Activated CD8-positive, alpha-beta memory T cell treated with anti-CD3 and anti-CD28 coated beads, Interleukin-2, amount 10 ng/mL, durations not matched to agents 7 days and 5 days (primary cell): Measurements from ENCODE around the gene NAT9. TPM values are rescaled to one million over a fixed set of nuclear protein-coding genes. Genes with fewer than 3 reads are reported as not detected.

ENCODE experiments used
- ATAC-seq: fragments of 150-1000 bp; cut with Tn5 transposase; one replicate; pipeline ENCODE4 v1.10.0; 2021; ENCODE audit warnings: moderate library complexity
- CTCF ChIA-PET: fragments of 350-600 bp; sonication (Branson Sonifier 250); formaldehyde crosslinking; loops from one replicate; lab custom pipeline; 2021; ENCODE audit warnings: antibody characterized with exemption; lab: Charles Lee
- DNase-seq: peaks from one replicate; pipeline ENCODE4 v3.0.0-alpha.2; 2020
- H3K27ac Mint-ChIP-seq: one replicate; pipeline ENCODE4 v1.8.0; 2021; ENCODE audit warnings: mild to moderate bottlenecking, mixed read lengths
- H3K27me3 Mint-ChIP-seq: one replicate; pipeline ENCODE4 v1.8.0; 2021; ENCODE audit warnings: mixed read lengths
- H3K36me3 Mint-ChIP-seq: one replicate; pipeline ENCODE4 v1.8.0; 2021; ENCODE audit warnings: mild to moderate bottlenecking, mixed read lengths
- H3K4me1 Mint-ChIP-seq: one replicate; pipeline ENCODE4 v1.8.0; 2021; ENCODE audit warnings: mixed read lengths
- H3K4me3 Mint-ChIP-seq: one replicate; pipeline ENCODE4 v1.8.0; 2021; ENCODE audit warnings: mild to moderate bottlenecking, moderate library complexity, mixed read lengths
- H3K9me3 Mint-ChIP-seq: one replicate; pipeline ENCODE4 v1.8.0; 2022; ENCODE audit warnings: low read depth, mixed read lengths
- total RNA-seq, 2 experiments: library from RNA; stranded (reverse); gene quantifications; one replicate each; pipeline ENCODE4 v1.2.3, GENCODE V29; 2021

Gene NAT9
- total RNA-seq, 2 experiments from 2014 or later, result 34.1 to 34.5 TPM

DNA sequence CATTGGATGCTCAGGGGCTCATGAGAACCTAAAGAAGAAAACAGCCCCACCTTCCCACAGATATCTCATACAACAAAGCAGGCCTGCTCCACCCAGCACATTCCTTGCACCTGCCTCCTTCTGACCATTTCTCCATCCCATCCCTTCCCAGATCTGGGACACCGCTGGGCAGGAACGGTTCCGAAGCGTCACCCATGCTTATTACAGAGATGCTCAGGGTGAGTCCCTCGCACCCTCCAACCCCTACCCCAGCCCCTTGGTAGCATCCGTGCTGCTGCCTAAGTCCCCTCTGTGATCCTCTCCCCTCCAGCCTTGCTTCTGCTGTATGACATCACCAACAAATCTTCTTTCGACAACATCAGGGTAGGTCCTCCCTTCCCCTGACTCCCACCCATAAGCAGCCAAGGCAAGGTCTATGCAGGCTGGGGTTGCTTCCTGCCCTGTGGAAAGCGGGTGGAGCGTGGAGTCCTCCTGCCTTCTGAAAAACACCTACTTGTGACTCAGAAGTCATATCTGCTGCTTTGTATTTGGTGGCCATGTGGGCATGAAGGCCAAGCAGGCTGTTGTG, 33.1 kb downstream of the NAT9 start:
- ATAC-seq, result no peak
- CTCF ChIA-PET, result interaction anchor here (0.9 to 3.0 kb wide), 13 partner anchors 8 to 131 kb away, joined by 3 to 34 read pairs (median 10); partner anchors contain the start of genes FDXR and NAT9
- Mint-ChIP-seq H3K4me1 (peaks cover 88% of the 10 kb centered on the region), H3K36me3 (peaks cover 20% of the 10 kb centered on the region), H3K9me3 (no peaks in the 10 kb centered on the region), H3K27ac (peak overlapping the region; percentile 91), H3K4me3 (peak overlapping the region; percentile 43), H3K27me3 (no peaks in the 10 kb centered on the region)
- no peak for DNase-seq

DNA sequence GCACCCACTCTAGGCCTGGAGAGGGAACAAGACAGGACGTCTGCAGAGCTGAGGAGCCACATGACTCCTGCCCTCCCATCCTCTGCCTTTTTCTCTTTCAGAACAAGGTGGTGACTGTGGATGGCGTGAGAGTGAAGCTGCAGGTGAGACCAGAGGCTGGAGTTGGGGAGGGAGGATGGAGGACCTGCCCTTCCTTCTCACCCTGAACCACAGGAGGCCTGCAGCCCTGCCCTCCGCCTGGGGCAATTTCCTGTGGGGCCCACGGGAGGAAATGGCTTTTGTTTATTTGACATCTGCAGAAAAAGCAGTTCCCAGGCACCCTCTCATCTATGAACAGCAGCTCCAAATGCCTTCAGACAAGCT, 34.0 kb downstream of the NAT9 start:
- H3K4me1 Mint-ChIP-seq, result peaks cover 84% of the 10 kb centered on the region
- CTCF ChIA-PET, result interaction anchor here (0.8 to 3.0 kb wide), 17 partner anchors 9 to 132 kb away, joined by 3 to 34 read pairs (median 8); partner anchors contain the start of genes FDXR and NAT9
- no peaks in the 10 kb centered on the region for H3K9me3 Mint-ChIP-seq
- H3K36me3 Mint-ChIP-seq, result peaks cover 20% of the 10 kb centered on the region
- H3K27ac Mint-ChIP-seq, result peak overlapping the region; percentile 91
- no peaks in the 10 kb centered on the region for H3K27me3 Mint-ChIP-seq
- DNase-seq (peak; percentile 88), ATAC-seq (peak; percentile 30)
- H3K4me3 Mint-ChIP-seq, result peak overlapping the region; percentile 43

GRCh38 chr17:74740641-74741387, 35.3 kb downstream of the NAT9 start:
- Mint-ChIP-seq H3K27ac (peak overlapping the region; percentile 91), H3K4me3 (no peak overlapping the region), H3K36me3 (peaks cover 20% of the 10 kb centered on the region), H3K27me3 (peaks cover 6% of the 10 kb centered on the region), H3K4me1 (peaks cover 81% of the 10 kb centered on the region), H3K9me3 (no peaks in the 10 kb centered on the region)
- DNase-seq, result no peak
- ATAC-seq, result no peak
- CTCF ChIA-PET, result interaction anchor here (0.6 to 3.0 kb wide), 9 partner anchors 10 to 1083 kb away, joined by 3 to 34 read pairs (median 14); partner anchors contain the start of gene NAT9

DNA sequence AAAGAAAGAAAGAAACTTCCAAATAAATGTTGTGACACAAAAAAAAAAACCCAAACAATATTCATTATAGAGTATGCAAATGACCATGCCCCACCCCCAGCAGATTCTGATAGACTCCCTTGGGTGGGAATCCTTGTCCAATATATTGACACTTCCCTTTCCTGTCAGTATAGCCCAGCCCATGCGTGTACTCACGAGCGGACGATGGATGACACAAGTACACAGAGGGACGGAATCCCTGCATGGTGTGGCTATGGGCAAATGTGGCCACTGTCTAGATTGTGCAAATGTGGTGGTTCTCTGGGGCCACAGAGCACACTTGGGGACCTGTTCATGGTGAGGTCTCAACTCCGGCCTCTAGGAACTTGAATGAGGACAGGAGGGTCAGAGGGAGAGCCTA, 36.0 kb downstream of the NAT9 start:
- Mint-ChIP-seq H3K27me3 (peaks cover 9% of the 10 kb centered on the region), H3K4me3 (peak overlapping the region; percentile 8), H3K27ac (peak overlapping the region; percentile 91), H3K36me3 (peaks cover 20% of the 10 kb centered on the region), H3K4me1 (peaks cover 79% of the 10 kb centered on the region), H3K9me3 (no peaks in the 10 kb centered on the region)
- DNase-seq (no peak), ATAC-seq (no peak)
- CTCF ChIA-PET, result interaction anchor here (1.2 to 6.0 kb wide), 4 partner anchors 40 to 221 kb away, joined by 3 to 262 read pairs (median 48); partner anchors contain the start of gene NAT9

DNA sequence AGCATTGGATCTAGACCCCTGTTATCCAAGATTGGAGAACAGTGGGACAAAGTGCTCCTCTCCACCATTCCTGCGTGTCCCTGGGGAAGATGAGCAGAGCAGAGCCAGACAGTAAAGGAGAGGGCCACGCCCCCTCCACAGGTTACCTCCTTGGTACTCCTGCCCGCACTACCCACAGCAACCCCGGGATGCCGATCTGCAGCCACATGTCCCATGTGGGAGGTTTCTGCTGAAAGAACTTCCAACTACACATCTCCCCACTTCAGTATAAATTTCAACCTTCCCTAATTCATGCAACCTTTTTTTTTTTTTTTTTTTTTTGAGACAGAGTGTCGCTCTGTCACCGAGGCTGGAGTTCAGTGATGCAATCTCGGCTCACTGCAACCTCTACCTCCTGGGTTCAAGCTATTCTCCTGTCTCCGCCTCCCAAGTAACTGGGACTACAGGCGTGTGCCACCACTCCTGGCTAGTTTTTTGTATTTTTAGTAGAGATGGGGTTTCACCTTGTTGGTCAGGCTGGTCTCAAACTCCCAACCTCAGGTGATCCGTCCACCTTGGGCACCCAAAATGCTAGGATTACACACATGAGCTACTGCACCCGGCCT, 36.8 kb downstream of the NAT9 start:
- Mint-ChIP-seq H3K27ac (peak overlapping the region; percentile 91), H3K4me1 (peaks cover 73% of the 10 kb centered on the region), H3K9me3 (no peaks in the 10 kb centered on the region), H3K27me3 (peaks cover 17% of the 10 kb centered on the region), H3K4me3 (peak overlapping the region; percentile 87), H3K36me3 (peaks cover 18% of the 10 kb centered on the region)
- DNase-seq (no peak), ATAC-seq (no peak)
- CTCF ChIA-PET, result interaction anchor here (0.9 to 6.0 kb wide), 11 partner anchors 7 to 371 kb away, joined by 3 to 262 read pairs (median 16); partner anchors contain the start of gene NAT9

- Mint-ChIP-seq H3K9me3 (no peaks in the 10 kb centered on the region), H3K4me1 (peaks cover 63% of the 10 kb centered on the region), H3K4me3 (peak overlapping the region; percentile 87), H3K27me3 (peaks cover 17% of the 10 kb centered on the region), H3K27ac (peak overlapping the region; percentile 91), H3K36me3 (peaks cover 8% of the 10 kb centered on the region)
- CTCF ChIA-PET, result interaction anchor here (0.8 to 6.0 kb wide), 24 partner anchors 8 to 599 kb away, joined by 3 to 262 read pairs (median 6); partner anchors contain the start of genes CD300H, FDXR and NAT9
- peak; percentile 96 for DNase-seq
- ATAC-seq, result peak; percentile 70
These were observed 37.8 kb downstream of the NAT9 start for GRCh38 chr17:74738051-74738996.

DNA sequence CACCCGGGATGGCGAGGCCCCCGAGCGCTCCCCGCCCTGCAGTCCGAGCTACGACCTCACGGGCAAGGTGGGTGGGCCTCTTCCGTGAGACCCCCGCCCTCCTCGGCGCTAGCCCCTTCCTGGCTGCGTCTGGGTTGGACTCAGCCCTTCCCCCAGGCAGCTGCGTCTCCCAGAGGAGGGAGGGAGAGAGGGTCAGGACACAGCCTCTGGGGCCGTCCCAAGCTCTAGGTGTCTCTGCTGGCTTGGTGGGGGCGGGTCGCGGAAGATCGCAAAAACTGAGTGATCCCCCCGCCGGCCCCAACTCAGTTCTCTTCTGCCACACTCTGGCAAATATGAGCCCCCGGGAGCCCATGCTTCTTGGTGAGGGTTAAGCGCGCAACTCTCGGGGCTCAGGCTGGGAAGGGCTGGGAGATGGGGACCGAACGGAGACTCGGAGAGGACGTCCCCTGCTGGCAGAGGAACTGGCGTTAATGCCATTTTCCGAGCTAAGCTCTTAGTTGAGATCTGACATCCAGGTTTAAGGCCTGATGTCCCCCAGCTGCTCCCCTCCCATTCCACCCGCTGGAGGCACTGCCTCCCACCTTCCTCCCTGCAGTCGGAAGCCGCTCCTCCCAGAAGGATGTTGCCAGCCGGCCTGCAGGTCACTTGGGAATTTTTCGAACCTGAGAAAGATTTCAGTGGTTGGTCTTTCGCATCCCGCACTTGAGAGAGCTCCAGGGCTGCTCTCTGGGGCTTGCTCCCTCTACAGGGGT, 38.7 kb downstream of the NAT9 start:
- H3K36me3 Mint-ChIP-seq, result peaks cover 3% of the 10 kb centered on the region
- H3K9me3 Mint-ChIP-seq, result no peaks in the 10 kb centered on the region
- H3K4me1 Mint-ChIP-seq, result peaks cover 54% of the 10 kb centered on the region
- CTCF ChIA-PET, result interaction anchor here (0.8 to 6.0 kb wide), 28 partner anchors 8 to 600 kb away, joined by 3 to 262 read pairs (median 6); partner anchors contain the start of genes CD300H, FDXR and NAT9
- H3K27me3 Mint-ChIP-seq, result peaks cover 17% of the 10 kb centered on the region
- ATAC-seq, result peak; percentile 18
- H3K27ac Mint-ChIP-seq, result peak overlapping the region; percentile 91
- peak; percentile 69 for DNase-seq
- peak overlapping the region; percentile 87 for H3K4me3 Mint-ChIP-seq

- CTCF ChIA-PET, result interaction anchor here (0.6 to 6.0 kb wide), 32 partner anchors 8 to 298 kb away, joined by 3 to 262 read pairs (median 6); partner anchors contain the start of genes CD300H and NAT9
- H3K9me3 Mint-ChIP-seq, result no peaks in the 10 kb centered on the region
- peaks cover 47% of the 10 kb centered on the region for H3K4me1 Mint-ChIP-seq
- peaks cover 17% of the 10 kb centered on the region for H3K27me3 Mint-ChIP-seq
- H3K36me3 Mint-ChIP-seq, result peaks cover 3% of the 10 kb centered on the region
- peak within 1 kb of the TSS; percentile 91 for H3K27ac Mint-ChIP-seq
- peak; percentile 37 for ATAC-seq
- DNase-seq, result peak; percentile 67
- H3K4me3 Mint-ChIP-seq, result peak within 1 kb of the TSS; percentile 87
These were observed 39.4 kb downstream of the NAT9 start, which contains the start of gene RAB37 for GRCh38 chr17:74736513-74737298. RAB37 (plus strand) TSS chr17:74737256; CDS start chr17:74737273, 17 bp downstream.

DNA sequence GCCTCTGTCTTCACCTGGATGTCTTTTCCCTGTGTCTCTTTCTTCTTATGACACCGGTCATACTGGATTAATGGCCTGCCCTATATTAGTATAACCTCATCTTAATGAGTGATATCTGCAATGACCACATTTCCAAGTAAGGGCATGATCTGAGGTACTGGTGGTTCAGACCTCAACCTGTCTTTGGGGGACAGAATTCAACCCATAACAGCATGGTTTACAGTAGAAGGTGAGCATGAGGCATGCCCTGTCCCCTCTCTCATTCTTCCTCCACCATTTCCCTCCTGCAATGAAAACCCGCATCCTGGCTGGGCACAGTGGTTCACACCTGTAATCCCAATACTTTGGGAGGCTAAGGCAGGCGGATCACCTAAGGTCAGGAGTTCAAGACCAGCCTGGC, 41.9 kb downstream of the NAT9 start:
- CTCF ChIA-PET, result interaction anchor here (1.5 to 6.0 kb wide), 2 partner anchors 11 to 78 kb away, joined by 3 to 262 read pairs; no protein-coding TSS in a partner anchor
- Mint-ChIP-seq H3K27ac (no peak overlapping the region), H3K36me3 (peaks cover 3% of the 10 kb centered on the region), H3K4me1 (peaks cover 41% of the 10 kb centered on the region), H3K4me3 (no peak overlapping the region), H3K9me3 (no peaks in the 10 kb centered on the region), H3K27me3 (peaks cover 17% of the 10 kb centered on the region)
- DNase-seq, result no peak
- ATAC-seq, result no peak

- DNase-seq (no peak), ATAC-seq (no peak)
- Mint-ChIP-seq H3K27ac (no peak overlapping the region), H3K4me3 (no peak overlapping the region), H3K9me3 (no peaks in the 10 kb centered on the region), H3K27me3 (peaks cover 17% of the 10 kb centered on the region), H3K4me1 (peaks cover 34% of the 10 kb centered on the region), H3K36me3 (no peaks in the 10 kb centered on the region)
- CTCF ChIA-PET, result interaction anchor here (0.6 to 1.5 kb wide), 2 partner anchors 12 to 14 kb away, joined by 3 read pairs; no protein-coding TSS in a partner anchor
These were observed 42.6 kb downstream of the NAT9 start for GRCh38 chr17:74733365-74734122.
